Caco-2 (cell line): ENCODE measurements around the gene RGS1. TPM values are rescaled to one million over a fixed set of nuclear protein-coding genes. Genes with fewer than 3 reads are reported as not detected.

Experiments used
- BruUV-seq: library from RNA; stranded (reverse); fragments of 400-500 nt; replicated peaks from 2 replicates; lab custom pipeline; 2021; lab: Mats Ljungman, UMichigan
- CTCF ChIA-PET: fragments of 300-600 bp; sonication (Branson Sonifier 250); formaldehyde crosslinking; loops from one replicate; lab custom pipeline; 2022; ENCODE audit warnings: antibody characterized with exemption; lab: Charles Lee
- POLR2A ChIA-PET: fragments of 300-600 bp; sonication (Branson Sonifier 250); formaldehyde crosslinking; loops from one replicate; lab custom pipeline; 2022; ENCODE audit warnings: antibody characterized with exemption; lab: Charles Lee
- DNase-seq, 2 experiments: peaks; one replicate each; pipeline versions ENCODE4 v3.0.0 to v3.0.0-alpha.2; 2020 to 2022
- H3K27me3 ChIP-seq: replicated peaks from 2 replicates; pipeline ENCODE4 v1.6.0; 2011; ENCODE audit warnings: low read length; ENCODE audit not compliant: control insufficient read depth, insufficient read depth
- H3K36me3 ChIP-seq: 2 replicates; pipeline ENCODE4 v1.5.1; 2011; ENCODE audit warnings: low read length; ENCODE audit not compliant: control insufficient read depth, insufficient read depth
- H3K4me1 ChIP-seq: fragments of 250-450 bp; sonication (Bioruptor Pico); 2 replicates; pipeline ENCODE4 v1.5.1; 2020; ENCODE audit warnings: mild to moderate bottlenecking
- H3K4me3 ChIP-seq: 2 replicates; pipeline ENCODE4 v1.5.1; 2011; ENCODE audit warnings: low read depth, mild to moderate bottlenecking, control low read depth, low read length
- H3K9me3 ChIP-seq: fragments of 250-450 bp; sonication (Bioruptor Pico); 2 replicates; pipeline ENCODE4 v1.5.1; 2020; ENCODE audit warnings: mild to moderate bottlenecking, moderate library complexity
- H3K27ac Mint-ChIP-seq: one replicate; pipeline ENCODE4 v1.8.0; 2022; ENCODE audit warnings: mixed read lengths; ENCODE audit not compliant: unreplicated experiment
- H3K27me3 Mint-ChIP-seq: one replicate; pipeline ENCODE4 v1.8.0; 2022; ENCODE audit warnings: mixed read lengths; ENCODE audit not compliant: insufficient read depth, unreplicated experiment
- H3K36me3 Mint-ChIP-seq: one replicate; pipeline ENCODE4 v1.8.0; 2022; ENCODE audit warnings: mild to moderate bottlenecking, mixed read lengths; ENCODE audit not compliant: insufficient read depth, unreplicated experiment
- H3K4me1 Mint-ChIP-seq: one replicate; pipeline ENCODE4 v1.8.0; 2022; ENCODE audit warnings: low read depth, mixed read lengths; ENCODE audit not compliant: unreplicated experiment
- H3K4me3 Mint-ChIP-seq: one replicate; pipeline ENCODE4 v1.8.0; 2022; ENCODE audit warnings: mild to moderate bottlenecking, moderate library complexity, mixed read lengths; ENCODE audit not compliant: unreplicated experiment
- H3K9me3 Mint-ChIP-seq: one replicate; pipeline ENCODE4 v1.8.0; 2022; ENCODE audit warnings: mixed read lengths; ENCODE audit not compliant: unreplicated experiment
- intact Hi-C: fragments of 100-400 bp; cut with micrococcal nuclease; formaldehyde crosslinking; loops from one replicate; pipeline ENCODE4 v1.10.0; 2022; ENCODE audit not compliant: unreplicated experiment
- total RNA-seq: library from RNA; stranded (reverse); gene quantifications from 2 replicates; pipeline ENCODE4 v1.2.3, GENCODE V29; 2022
- TF ChIP-seq, protein P1 (sequence below), 2 experiments: fragments of 200-600 bp in 1 of 2; IDR thresholded peaks; 1 replicate in 1 of 2; 2 replicates in 1 of 2; pipeline versions ENCODE4 v1.5.1 to v1.8.0; 2011 to 2022; ENCODE audit warnings: antibody characterized with exemption in 1 of 2, control low read depth in 1 of 2, inconsistent platforms in 1 of 2, low read depth in 1 of 2, low read length in 1 of 2, mild to moderate bottlenecking in 1 of 2, moderate library complexity in 1 of 2; ENCODE audit not compliant: insufficient read depth in 1 of 2, severe bottlenecking in 1 of 2, unreplicated experiment in 1 of 2

Gene RGS1
- total RNA-seq, 1 experiment from 2014 or later = not detected

- H3K36me3 ChIP-seq = no peaks in the 10 kb centered on the region
- TF ChIP-seq, protein P1, sequence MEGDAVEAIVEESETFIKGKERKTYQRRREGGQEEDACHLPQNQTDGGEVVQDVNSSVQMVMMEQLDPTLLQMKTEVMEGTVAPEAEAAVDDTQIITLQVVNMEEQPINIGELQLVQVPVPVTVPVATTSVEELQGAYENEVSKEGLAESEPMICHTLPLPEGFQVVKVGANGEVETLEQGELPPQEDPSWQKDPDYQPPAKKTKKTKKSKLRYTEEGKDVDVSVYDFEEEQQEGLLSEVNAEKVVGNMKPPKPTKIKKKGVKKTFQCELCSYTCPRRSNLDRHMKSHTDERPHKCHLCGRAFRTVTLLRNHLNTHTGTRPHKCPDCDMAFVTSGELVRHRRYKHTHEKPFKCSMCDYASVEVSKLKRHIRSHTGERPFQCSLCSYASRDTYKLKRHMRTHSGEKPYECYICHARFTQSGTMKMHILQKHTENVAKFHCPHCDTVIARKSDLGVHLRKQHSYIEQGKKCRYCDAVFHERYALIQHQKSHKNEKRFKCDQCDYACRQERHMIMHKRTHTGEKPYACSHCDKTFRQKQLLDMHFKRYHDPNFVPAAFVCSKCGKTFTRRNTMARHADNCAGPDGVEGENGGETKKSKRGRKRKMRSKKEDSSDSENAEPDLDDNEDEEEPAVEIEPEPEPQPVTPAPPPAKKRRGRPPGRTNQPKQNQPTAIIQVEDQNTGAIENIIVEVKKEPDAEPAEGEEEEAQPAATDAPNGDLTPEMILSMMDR (IDR thresholded peaks at IDR 0.05; ENCODE audit: insufficient read depth in 1 of 2, low read depth in 1 of 2, low read length in 1 of 2, severe bottlenecking in 1 of 2, unreplicated experiment in 1 of 2) = no peak
- no peak overlapping the region for H3K4me3 ChIP-seq
- Mint-ChIP-seq H3K27me3 (no peaks in the 10 kb centered on the region), H3K9me3 (no peaks in the 10 kb centered on the region), H3K27ac (no peak overlapping the region), H3K4me1 (no peaks in the 10 kb centered on the region), H3K4me3 (no peak overlapping the region), H3K36me3 (no peaks in the 10 kb centered on the region)
- no peaks in the 10 kb centered on the region for H3K9me3 ChIP-seq
- POLR2A ChIA-PET = no interaction called here
- intact Hi-C loops = no loop called here
- CTCF ChIA-PET = no interaction called here
- no peaks in the 10 kb centered on the region for H3K27me3 ChIP-seq
- H3K4me1 ChIP-seq = no peaks in the 10 kb centered on the region
- DNase-seq = no peak
- no TSS peak for BruUV-seq
Observed at GRCh38 chr1:192578144-192578909, 2.8 kb downstream of the RGS1 start.

DNA sequence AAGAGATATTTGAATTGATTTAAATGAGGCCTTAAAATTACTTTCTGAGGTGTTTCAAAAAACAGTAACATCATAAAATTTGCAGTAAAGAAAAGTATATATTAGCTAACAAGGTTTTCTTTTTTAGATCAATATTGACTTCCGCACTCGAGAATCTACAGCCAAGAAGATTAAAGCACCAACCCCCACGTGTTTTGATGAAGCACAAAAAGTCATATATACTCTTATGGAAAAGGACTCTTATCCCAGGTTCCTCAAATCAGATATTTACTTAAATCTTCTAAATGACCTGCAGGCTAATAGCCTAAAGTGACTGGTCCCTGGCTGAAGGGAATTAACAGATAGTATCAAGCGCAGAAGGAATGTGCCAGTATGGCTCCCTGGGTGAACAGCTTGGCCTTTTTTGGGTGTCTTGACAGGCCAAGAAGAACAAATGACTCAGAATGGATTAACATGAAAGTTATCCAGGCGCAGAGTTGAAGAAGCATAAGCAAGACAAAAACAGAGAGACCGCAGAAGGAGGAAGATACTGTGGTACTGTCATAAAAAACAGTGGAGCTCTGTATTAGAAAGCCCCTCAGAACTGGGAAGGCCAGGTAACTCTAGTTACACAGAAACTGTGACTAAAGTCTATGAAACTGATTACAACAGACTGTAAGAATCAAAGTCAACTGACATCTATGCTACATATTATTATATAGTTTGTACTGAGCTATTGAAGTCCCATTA lies 3.6 kb downstream of the RGS1 start:
- H3K27me3 ChIP-seq = no peaks in the 10 kb centered on the region
- H3K4me3 ChIP-seq = no peak overlapping the region
- Mint-ChIP-seq H3K27me3 (no peaks in the 10 kb centered on the region), H3K4me3 (no peak overlapping the region), H3K4me1 (no peaks in the 10 kb centered on the region), H3K9me3 (no peaks in the 10 kb centered on the region), H3K36me3 (no peaks in the 10 kb centered on the region), H3K27ac (no peak overlapping the region)
- TF ChIP-seq, protein P1 (IDR thresholded peaks at IDR 0.05; ENCODE audit: insufficient read depth in 1 of 2, low read depth in 1 of 2, low read length in 1 of 2, severe bottlenecking in 1 of 2, unreplicated experiment in 1 of 2) = no peak
- POLR2A ChIA-PET = no interaction called here
- H3K36me3 ChIP-seq = no peaks in the 10 kb centered on the region
- H3K9me3 ChIP-seq = no peaks in the 10 kb centered on the region
- no peaks in the 10 kb centered on the region for H3K4me1 ChIP-seq
- CTCF ChIA-PET = no interaction called here
- intact Hi-C loops = no loop called here
- DNase-seq = no peak
- no TSS peak for BruUV-seq

GRCh38 chr1:192580351-192580962 lies 4.9 kb downstream of the RGS1 start:
- Histone ChIP-seq H3K27me3 (no peaks in the 10 kb centered on the region), H3K9me3 (no peaks in the 10 kb centered on the region), H3K4me3 (no peak overlapping the region), H3K36me3 (no peaks in the 10 kb centered on the region), H3K4me1 (no peaks in the 10 kb centered on the region)
- Mint-ChIP-seq H3K4me1 (no peaks in the 10 kb centered on the region), H3K27me3 (no peaks in the 10 kb centered on the region), H3K27ac (no peak overlapping the region), H3K9me3 (no peaks in the 10 kb centered on the region), H3K36me3 (no peaks in the 10 kb centered on the region), H3K4me3 (no peak overlapping the region)
- no TSS peak for BruUV-seq
- POLR2A ChIA-PET = no interaction called here
- TF ChIP-seq, protein P1 (IDR thresholded peaks at IDR 0.05; ENCODE audit: insufficient read depth in 1 of 2, low read depth in 1 of 2, low read length in 1 of 2, severe bottlenecking in 1 of 2, unreplicated experiment in 1 of 2) = peak; percentile 25 to 35
- intact Hi-C loops = loop anchor here (1.0 to 2.0 kb wide), 3 partner anchors 30 to 103 kb away; no protein-coding TSS in a partner anchor
- CTCF ChIA-PET = no interaction called here
- peak in 1 of 2 experiments; percentile 9 for DNase-seq
